ENCODE data around the gene STK35. TPM values are rescaled to one million over a fixed set of nuclear protein-coding genes. Genes with fewer than 3 reads are reported as not detected.

STK35 gene
- total and polyA plus RNA-seq, 9 of the 15 experiments (the other 6 are each of a cell fraction or from before 2014, with no cell fraction given): 1.0 to 11.0 (median 6.3) TPM

DNA sequence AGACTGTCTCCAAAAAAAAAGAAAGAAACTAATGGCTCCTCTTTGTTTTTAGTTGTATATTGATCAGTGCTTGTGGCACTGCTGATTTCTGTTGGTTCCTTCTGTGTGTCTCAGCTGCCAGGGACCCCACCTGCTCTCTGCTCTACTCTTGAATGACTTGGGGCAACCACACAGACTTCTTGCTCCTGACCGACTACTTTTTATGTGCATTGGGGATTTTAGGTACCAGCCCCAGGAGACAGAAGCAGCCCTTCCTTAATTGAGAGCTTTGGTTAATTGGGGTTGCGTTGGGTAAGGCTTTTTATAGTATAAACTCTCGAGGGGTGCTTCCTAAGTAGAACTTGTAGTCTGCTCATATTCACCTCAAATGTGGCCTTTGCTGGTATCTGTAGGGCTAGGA, 6.9 kb downstream of the STK35 start:
- ChIA-PET CTCF (ENCODE audit: low intra/inter-chr PET ratio) (no interaction called here), POLR2A (interaction anchor here (0.6 kb wide), 1 partner anchor 566 kb away, joined by 4 read pairs; no protein-coding TSS in a partner anchor)
- no peak overlapping the region for H3K9ac ChIP-seq (ENCODE audit: insufficient read depth in 1 of 2, low read depth in 2 of 2, low read length in 2 of 2)
- H2AFZ ChIP-seq (ENCODE audit: low read depth, low read length): no peak overlapping the region
- H3K36me3 ChIP-seq (ENCODE audit: control insufficient read depth, insufficient read depth, low read length): peaks cover 52% of the 10 kb centered on the region; the same call in 2 of the 3 replicates
- DNase-seq (ENCODE audit: extremely low read depth in 1 of 4, low spot score in 3 of 4): no peak
- H3K9me1 ChIP-seq (ENCODE audit: control insufficient read depth, insufficient read depth, low read length): no peaks in the 10 kb centered on the region
- WGBS (ENCODE audit: insufficient coverage, low coverage, missing lambda C conversion rate): 75% methylated on average over 3 of the region's 3 CpGs
- H3K4me1 ChIP-seq (replicated peaks in 1 of 2; ENCODE audit: control insufficient read depth in 2 of 2, insufficient read depth in 2 of 2, low read length in 2 of 2): peaks cover 0 to 15% of the 10 kb centered on the region in 2 experiments; a peak in 3 of 5 replicates
- peaks cover 11% of the 10 kb centered on the region; the same call in 1 of the 2 replicates for H4K20me1 ChIP-seq (replicated peaks; ENCODE audit: control insufficient read depth, insufficient read depth, low read length)
- no peak for ATAC-seq
- intact Hi-C loops (cut with micrococcal nuclease): no loop called here
- no peaks in the 10 kb centered on the region for H3K27me3 ChIP-seq (ENCODE audit: control insufficient read depth in 2 of 2, insufficient read depth in 2 of 2, low read length in 2 of 2)
- in situ Hi-C loops (cut with MboI): no loop called here
- H3K9me3 ChIP-seq (replicated peaks; ENCODE audit: control insufficient read depth, insufficient read depth, low read depth, low read length): no peaks in the 10 kb centered on the region
- FAIRE-seq: no peak
- no peak overlapping the region for H3K27ac ChIP-seq (ENCODE audit: extremely low read depth, low read depth, low read length)
- no peak overlapping the region for H3K4me2 ChIP-seq (ENCODE audit: insufficient read depth, low read length)
- no peak overlapping the region for H3K4me3 ChIP-seq
- H3K79me2 ChIP-seq (ENCODE audit: control insufficient read depth, insufficient read depth, low read length): peaks cover 90% of the 10 kb centered on the region
- BruUV-seq (replicated peaks): no TSS peak
- TF ChIP-seq MAZ (CRISPR knock-in tag; conservative IDR thresholded peaks at IDR 0.05 in 1 of 2, IDR thresholded peaks at IDR 0.05 in 1 of 2) (no peak), KAT7 (CRISPR knock-in tag; IDR thresholded peaks at IDR 0.05; ENCODE audit: borderline replicate concordance) (no peak), SAFB (IDR thresholded peaks at IDR 0.05; ENCODE audit: borderline replicate concordance, low read depth, low read length) (no peak), ZNF699 (CRISPR knock-in tag; IDR thresholded peaks at IDR 0.05; ENCODE audit: insufficient replicate concordance) (no peak), CTBP1 (IDR thresholded peaks at IDR 0.05; ENCODE audit: borderline replicate concordance) (no peak), BCL6 (CRISPR knock-in tag; IDR thresholded peaks at IDR 0.05) (no peak), ZNF146 (CRISPR knock-in tag; IDR thresholded peaks at IDR 0.05; ENCODE audit: unreplicated experiment) (no peak), SUPT5H (IDR thresholded peaks at IDR 0.05) (no peak), NEUROD1 (IDR thresholded peaks at IDR 0.05; ENCODE audit: borderline replicate concordance, low read depth, low read length, partially characterized antibody) (no peak), U2AF1 (optimal IDR thresholded peaks at IDR 0.05; ENCODE audit: low read depth, low read length) (no peak), RBM15 (IDR thresholded peaks at IDR 0.05; ENCODE audit: insufficient read depth, low read length) (no peak), NFXL1 (CRISPR knock-in tag; IDR thresholded peaks at IDR 0.05) (no peak), ZNF324 (CRISPR knock-in tag; IDR thresholded peaks at IDR 0.05) (no peak), PHB (CRISPR knock-in tag; IDR thresholded peaks at IDR 0.05) (no peak), ZKSCAN8 (CRISPR knock-in tag; IDR thresholded peaks at IDR 0.05) (no peak)
- TF ChIP-seq, protein P1, sequence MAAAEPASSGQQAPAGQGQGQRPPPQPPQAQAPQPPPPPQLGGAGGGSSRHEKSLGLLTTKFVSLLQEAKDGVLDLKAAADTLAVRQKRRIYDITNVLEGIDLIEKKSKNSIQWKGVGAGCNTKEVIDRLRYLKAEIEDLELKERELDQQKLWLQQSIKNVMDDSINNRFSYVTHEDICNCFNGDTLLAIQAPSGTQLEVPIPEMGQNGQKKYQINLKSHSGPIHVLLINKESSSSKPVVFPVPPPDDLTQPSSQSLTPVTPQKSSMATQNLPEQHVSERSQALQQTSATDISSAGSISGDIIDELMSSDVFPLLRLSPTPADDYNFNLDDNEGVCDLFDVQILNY (CRISPR knock-in tag; IDR thresholded peaks at IDR 0.05): no peak
- TF ChIP-seq, protein P2, sequence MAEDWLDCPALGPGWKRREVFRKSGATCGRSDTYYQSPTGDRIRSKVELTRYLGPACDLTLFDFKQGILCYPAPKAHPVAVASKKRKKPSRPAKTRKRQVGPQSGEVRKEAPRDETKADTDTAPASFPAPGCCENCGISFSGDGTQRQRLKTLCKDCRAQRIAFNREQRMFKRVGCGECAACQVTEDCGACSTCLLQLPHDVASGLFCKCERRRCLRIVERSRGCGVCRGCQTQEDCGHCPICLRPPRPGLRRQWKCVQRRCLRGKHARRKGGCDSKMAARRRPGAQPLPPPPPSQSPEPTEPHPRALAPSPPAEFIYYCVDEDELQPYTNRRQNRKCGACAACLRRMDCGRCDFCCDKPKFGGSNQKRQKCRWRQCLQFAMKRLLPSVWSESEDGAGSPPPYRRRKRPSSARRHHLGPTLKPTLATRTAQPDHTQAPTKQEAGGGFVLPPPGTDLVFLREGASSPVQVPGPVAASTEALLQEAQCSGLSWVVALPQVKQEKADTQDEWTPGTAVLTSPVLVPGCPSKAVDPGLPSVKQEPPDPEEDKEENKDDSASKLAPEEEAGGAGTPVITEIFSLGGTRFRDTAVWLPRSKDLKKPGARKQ (CRISPR knock-in tag; IDR thresholded peaks at IDR 0.05): no peak
